ENCODE results near the gene B3GLCT.
A peak's percentile ranks its signal among the peaks of the same experiment; 100 is the strongest.
"Not testable (repeated sequence)": the region's sequence is repeated elsewhere in the genome, so short reads cannot be mapped to it uniquely, and the experiment has no call there.

The B3GLCT gene

GRCh38 chr13:31214435-31214834, 14.7 kb downstream of the B3GLCT start:
- no peak for DNase-seq (ENCODE audit: low read depth, low spot score)
- H3K4me3 ChIP-seq (ENCODE audit: low read length) = no peak overlapping the region

DNA sequence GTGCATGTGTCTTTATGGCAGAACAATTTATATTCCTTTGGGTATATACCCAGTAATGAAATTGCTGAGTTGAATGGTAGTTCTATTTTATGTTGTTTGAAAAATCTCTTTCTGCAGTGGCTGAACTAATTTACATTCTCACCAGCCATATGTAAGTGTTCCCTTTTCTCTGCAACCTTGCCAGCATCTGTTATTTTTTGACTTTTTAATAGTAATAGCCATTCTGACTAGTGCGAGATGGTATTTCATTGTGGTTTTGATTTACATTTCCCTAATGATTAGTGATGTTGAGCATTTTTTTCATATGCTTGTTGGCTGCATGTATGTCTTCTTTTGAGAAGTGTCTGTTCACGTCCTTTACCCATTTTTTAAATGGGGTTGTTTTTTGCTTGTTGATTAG, 17.1 kb downstream of the B3GLCT start:
- not testable (repeated sequence) for DNase-seq (ENCODE audit: low read depth, low spot score); H3K4me3 ChIP-seq (ENCODE audit: low read length)

DNA sequence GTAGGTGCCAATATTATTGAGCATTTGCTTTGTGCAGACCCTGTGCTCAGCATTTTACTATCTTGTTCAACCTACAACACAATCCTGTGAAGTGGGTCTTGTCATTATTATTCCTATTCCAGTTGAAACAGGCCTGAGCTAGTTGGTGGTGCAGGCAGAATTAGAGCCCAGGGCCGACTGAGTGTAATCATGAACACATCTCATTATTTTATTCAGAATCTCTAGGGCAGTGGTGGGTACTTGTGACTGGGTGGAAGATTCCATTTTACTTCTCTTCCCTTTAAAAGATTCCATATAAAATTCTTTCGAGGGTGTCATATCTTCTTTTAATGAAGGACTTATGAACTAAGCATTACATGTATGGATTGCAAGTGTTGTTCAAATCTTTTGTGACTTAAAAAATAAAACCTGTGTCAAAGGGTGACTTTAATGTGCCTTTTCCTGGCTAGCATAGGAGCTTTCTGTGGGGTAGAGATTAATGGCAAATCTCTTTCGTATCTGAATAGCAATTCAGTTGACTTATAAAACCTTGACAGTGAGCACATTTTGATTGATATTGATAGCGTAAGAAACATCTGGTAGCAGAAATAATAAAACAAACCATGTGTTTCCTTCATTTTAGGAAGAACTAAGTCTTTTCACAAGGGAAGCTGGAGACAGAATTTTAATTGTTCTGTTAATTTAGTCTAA, 20.3 kb downstream of the B3GLCT start:
- DNase-seq (ENCODE audit: low read depth, low spot score) = no peak
- no peak overlapping the region for H3K4me3 ChIP-seq (ENCODE audit: low read length)

DNA sequence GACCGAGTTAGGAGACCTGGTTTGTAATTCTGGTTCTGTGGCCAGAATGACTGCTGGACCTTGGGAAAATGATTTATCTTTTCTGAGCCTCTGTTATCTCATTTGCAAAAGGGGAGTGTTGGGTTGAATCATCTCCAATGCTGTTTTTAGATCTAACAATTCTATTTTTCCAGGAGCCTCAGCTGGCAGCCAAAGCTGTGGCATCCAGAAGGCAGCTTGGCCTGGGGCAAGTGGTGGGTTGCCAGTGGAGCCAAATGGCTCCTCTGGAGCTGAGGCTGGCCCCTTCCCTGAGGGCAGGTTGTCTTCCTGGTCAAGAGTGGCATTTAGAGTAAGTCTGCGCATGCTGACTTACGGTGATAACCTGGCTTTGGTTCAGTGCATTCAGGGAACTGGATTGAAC, 21.3 kb downstream of the B3GLCT start:
- DNase-seq (ENCODE audit: low read depth, low spot score) = no peak
- no peak overlapping the region for H3K4me3 ChIP-seq (ENCODE audit: low read length)

- DNase-seq (ENCODE audit: low read depth, low spot score) = no peak
- no peak overlapping the region for H3K4me3 ChIP-seq (ENCODE audit: low read length)
Measured at GRCh38 chr13:31223215-31223614, 23.4 kb downstream of the B3GLCT start.

GRCh38 chr13:31223640-31224039, 23.9 kb downstream of the B3GLCT start:
- no peak for DNase-seq (ENCODE audit: low read depth, low spot score)
- no peak overlapping the region for H3K4me3 ChIP-seq (ENCODE audit: low read length)

- no peak for DNase-seq (ENCODE audit: low read depth, low spot score)
- no peak overlapping the region for H3K4me3 ChIP-seq (ENCODE audit: low read length)
Measured at GRCh38 chr13:31224174-31224669, 24.4 kb downstream of the B3GLCT start.

DNA sequence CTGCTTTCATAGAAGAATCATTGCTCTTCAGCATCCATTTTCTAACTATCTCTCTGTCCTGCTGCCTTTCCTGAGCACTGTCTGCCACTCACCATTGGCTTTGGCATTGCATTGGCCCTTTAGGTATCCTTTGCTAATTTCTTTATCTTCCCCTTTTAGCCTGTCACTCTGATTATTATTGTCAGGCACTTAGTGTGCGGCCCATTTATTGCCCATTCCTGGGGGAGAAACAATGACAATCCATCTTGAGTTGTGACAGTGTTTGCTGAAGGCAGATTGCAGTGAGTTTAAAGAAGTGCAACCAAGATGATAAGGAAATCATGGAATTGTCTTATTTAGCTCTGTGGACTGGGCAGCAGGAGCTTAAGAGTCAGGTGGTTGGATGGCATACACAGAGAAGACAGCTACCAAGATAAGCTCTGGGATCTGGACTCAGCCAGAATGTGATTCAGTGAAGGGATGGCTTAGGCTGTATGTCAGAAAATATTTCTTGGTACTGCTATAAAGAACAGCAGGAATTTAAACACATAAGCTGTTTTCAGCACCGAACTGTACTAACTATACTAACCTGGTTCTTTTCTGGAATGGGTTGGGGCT, 25.3 kb downstream of the B3GLCT start:
- H3K4me3 ChIP-seq (ENCODE audit: low read length) = no peak overlapping the region
- no peak for DNase-seq (ENCODE audit: low read depth, low spot score)

GRCh38 chr13:31225998-31226675, 26.4 kb downstream of the B3GLCT start:
- no peak for DNase-seq (ENCODE audit: low read depth, low spot score)
- H3K4me3 ChIP-seq (ENCODE audit: low read length) = no peak overlapping the region

DNA sequence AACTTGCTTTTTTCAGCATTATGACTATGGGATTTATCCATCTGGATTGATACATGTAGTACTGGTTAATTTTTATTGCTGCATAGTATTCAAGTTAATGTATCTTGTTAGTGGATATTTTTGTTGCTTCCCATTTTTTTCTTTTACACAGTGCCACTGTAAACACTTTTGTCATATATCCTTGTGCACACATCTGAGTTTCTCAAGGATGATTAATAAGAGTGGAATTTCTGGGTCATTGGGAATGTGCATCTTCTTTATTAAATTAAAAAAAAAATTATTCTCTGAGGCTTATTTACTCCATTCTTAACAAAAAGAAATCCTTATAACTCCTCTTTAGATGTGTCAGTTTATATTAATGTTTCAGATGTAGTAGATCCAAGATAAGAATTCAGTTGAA, 27.3 kb downstream of the B3GLCT start:
- DNase-seq (ENCODE audit: low read depth, low spot score) = no peak
- H3K4me3 ChIP-seq (ENCODE audit: low read length) = no peak overlapping the region

DNA sequence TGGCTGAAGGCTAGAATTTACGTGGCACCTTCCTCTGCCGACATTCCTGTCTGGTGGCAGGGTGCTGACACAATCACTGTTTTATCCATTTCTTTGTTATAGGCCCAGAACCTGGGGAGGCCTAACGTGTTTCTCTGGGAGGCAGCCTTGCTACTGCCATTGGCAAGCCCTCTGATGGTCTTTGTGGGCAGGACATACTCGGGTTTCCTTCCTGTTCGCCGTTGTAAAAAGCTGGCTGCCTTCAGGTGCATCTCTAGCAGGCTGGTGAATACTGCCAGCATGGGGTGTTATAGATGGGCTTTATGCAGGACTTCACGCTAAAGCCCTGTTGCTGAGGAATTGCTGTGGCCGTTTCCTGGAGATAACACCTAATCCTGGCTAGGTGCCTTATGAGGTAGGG, 28.1 kb downstream of the B3GLCT start:
- H3K4me3 ChIP-seq (ENCODE audit: low read length) = peak overlapping the region; percentile 29

GRCh38 chr13:31234729-31235128, 35.0 kb downstream of the B3GLCT start:
- no peak for DNase-seq (ENCODE audit: low read depth, low spot score)
- no peak overlapping the region for H3K4me3 ChIP-seq (ENCODE audit: low read length)

More for the DNA sequence above, 28.1 kb downstream of the B3GLCT start:
- DNase-seq (ENCODE audit: low read depth, low spot score) = peak; percentile 73

DNA sequence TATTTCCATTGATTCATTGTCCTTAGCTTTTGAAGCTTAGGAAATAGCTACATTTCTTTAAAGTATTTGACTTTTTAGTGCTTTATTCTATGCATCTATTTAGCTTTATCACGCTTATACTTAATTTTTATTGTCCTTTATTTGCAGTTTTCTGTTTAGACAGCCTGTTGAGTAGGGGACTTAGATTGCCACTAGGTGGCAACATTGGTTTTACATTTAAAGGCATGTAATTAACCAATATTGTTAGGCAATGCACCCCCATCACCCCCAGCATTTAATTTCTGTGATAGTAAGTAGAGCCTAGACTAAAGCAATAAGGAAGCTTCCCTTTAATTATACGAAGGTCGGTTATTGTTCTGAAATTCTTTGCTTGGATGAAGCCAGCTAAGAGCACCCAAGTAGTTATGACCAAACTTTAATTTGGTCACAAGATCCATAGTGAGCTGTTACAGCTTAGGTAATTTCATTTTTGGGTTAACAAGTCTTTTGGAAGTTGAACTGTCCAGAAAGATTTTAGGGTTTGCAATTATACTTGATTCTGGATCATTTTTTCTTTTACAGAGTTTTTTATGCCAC, 36.5 kb downstream of the B3GLCT start:
- peak; percentile 33 for DNase-seq (ENCODE audit: low read depth, low spot score)
- H3K4me3 ChIP-seq (ENCODE audit: low read length) = no peak overlapping the region

GRCh38 chr13:31240921-31241320, 41.1 kb downstream of the B3GLCT start:
- no peak overlapping the region for H3K4me3 ChIP-seq (ENCODE audit: low read length)

DNA sequence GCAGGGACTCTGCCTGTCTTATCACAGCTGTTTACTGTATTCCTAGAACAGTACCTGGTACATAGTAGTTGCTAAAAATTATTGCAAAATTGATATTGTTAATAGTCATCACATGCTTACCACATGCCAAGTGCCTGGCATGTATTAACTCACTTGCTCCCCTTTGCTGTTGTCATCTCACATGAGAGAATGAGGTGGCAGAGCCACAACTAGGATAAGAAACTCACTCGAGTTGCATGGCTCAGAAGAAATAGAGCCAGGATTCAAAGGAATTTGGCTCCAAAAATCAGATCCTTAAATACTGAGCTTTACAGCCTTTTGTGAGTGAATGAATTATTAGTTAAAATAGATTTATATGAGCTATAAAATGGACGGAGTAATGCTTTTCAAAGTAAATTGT, 42.6 kb downstream of the B3GLCT start:
- H3K4me3 ChIP-seq (ENCODE audit: low read length) = no peak overlapping the region
- no peak for DNase-seq (ENCODE audit: low read depth, low spot score)

More at GRCh38 chr13:31240921-31241320, 41.1 kb downstream of the B3GLCT start:
- DNase-seq (ENCODE audit: low read depth, low spot score) = no peak

GRCh38 chr13:31242916-31243315, 43.1 kb downstream of the B3GLCT start:
- DNase-seq (ENCODE audit: low read depth, low spot score) = no peak

DNA sequence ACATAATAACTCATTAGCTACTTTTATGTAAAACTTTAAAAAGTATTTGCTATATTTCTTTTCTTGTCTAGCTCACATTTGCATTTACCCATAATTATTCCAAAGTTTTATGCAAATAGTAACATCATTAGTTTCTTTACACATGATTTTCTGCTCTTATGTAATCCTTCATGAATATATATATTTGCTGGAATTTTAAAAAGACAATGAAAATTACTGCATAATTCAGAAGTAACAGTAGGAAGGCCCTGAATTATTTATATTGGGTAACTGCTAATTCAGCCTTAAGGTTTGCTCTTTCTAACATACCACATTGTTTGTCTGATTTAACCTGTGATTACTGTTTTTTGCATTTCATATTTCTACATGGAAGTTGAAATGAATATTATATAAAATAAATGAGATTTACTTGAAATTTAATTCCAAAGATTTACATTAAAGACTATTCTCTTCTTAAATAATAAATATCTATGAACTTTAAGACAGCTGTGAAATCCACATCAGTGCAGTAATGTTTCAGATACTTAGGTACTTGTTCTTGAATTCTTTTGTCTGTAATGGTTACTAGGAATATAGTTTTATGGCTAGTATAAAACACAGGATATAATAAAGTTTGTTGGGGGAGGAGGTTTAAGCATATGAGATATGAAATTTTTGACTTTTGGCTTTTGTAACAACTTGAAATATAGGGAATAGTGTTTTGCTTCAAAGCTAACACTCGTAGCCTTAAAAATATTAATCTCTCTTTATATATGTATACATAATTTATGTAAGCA, 46.0 kb downstream of the B3GLCT start:
- H3K4me3 ChIP-seq (ENCODE audit: low read length) = no peak overlapping the region
- no peak for DNase-seq (ENCODE audit: low read depth, low spot score)

More at GRCh38 chr13:31242916-31243315, 43.1 kb downstream of the B3GLCT start:
- no peak overlapping the region for H3K4me3 ChIP-seq (ENCODE audit: low read length)

- H3K4me3 ChIP-seq (ENCODE audit: low read length) = no peak overlapping the region
- no peak for DNase-seq (ENCODE audit: low read depth, low spot score)
Measured at GRCh38 chr13:31246918-31247317, 47.1 kb downstream of the B3GLCT start.

DNA sequence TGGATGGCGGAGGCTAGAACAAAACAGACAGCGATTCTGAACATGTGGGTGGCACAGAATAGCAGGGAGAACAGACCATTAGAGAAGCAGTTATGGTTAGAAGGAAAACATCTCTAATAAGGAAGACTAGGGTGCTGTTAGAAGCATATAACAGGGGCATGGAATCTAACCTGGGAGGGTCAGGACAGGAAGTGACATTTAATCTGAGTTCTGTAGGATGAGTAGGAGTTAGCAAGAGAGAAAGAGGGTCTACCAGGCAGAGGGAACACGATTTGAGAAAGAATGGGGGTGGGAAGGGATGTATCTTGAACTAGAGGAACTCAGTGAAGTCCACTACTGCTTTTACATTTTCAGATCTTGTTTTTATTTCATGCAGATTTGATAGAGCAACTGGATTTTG, 48.6 kb downstream of the B3GLCT start:
- no peak for DNase-seq (ENCODE audit: low read depth, low spot score)

More for the DNA sequence above, 48.6 kb downstream of the B3GLCT start:
- H3K4me3 ChIP-seq (ENCODE audit: low read length) = no peak overlapping the region

Data from Jurkat, Clone E6-1 (cell line).